CD4-positive, alpha-beta T cell treated with Interleukin-4 for 1 hour (primary cell): Measurements from ENCODE around the gene ARL6IP4.

Source experiments
- DNase-seq, 2 donors: peaks; one replicate each; pipeline ENCODE4 v3.0.0-alpha.2; 2020 to 2022

Gene ARL6IP4

GRCh38 chr12:122991623-122992275 lies 11.3 kb downstream of the ARL6IP4 start:
- no peak for DNase-seq

DNA sequence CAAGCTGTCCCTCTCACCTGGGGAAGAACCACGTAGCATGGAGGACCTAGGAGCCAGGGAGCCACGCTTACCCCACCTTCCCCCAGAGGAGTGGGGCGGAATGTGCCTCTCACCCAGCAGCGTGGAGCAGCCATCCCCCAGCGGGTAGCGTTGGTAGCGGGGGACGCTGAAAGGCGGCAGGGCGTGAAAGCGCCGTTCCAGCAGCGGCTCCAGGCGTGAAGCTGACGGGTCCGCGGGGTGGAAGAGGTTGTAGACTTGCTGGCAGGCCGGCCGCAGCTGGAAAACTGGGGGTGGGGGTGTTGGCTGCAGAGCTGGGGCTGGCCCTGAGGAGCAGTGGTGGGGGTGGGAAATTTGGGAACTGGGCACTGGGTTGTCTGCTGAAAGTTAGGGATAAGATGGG lies 11.9 kb downstream of the ARL6IP4 start:
- no peak for DNase-seq

DNA sequence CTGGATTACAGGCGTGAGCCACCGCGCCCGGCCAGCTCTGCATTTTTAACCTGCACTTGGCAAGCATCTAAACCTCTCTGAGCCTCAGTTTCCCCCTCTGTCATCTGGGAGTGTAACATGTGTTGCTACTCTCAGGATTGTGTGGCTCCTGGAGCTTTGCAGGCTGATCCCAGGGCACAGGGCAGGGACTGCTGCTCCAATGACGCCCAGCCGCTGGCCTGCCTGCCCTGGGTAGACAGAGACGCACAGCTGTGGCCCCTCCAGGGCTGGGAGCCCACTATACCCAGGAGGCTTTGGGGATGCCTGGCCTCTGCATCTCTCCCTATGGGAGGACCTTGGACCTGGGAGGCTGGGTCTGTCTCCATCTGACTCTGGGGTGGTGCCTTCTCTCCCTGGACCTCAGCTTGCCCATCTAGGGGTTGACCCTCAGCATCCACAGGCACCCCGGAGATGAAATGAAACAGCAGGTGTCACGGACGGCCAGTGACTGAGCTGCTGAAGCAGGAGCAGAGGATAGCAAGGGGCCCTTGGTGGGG lies 13.7 kb downstream of the ARL6IP4 start:
- DNase-seq, result no peak

GRCh38 chr12:122994781-122995502 lies 14.5 kb downstream of the ARL6IP4 start:
- no peak for DNase-seq

DNA sequence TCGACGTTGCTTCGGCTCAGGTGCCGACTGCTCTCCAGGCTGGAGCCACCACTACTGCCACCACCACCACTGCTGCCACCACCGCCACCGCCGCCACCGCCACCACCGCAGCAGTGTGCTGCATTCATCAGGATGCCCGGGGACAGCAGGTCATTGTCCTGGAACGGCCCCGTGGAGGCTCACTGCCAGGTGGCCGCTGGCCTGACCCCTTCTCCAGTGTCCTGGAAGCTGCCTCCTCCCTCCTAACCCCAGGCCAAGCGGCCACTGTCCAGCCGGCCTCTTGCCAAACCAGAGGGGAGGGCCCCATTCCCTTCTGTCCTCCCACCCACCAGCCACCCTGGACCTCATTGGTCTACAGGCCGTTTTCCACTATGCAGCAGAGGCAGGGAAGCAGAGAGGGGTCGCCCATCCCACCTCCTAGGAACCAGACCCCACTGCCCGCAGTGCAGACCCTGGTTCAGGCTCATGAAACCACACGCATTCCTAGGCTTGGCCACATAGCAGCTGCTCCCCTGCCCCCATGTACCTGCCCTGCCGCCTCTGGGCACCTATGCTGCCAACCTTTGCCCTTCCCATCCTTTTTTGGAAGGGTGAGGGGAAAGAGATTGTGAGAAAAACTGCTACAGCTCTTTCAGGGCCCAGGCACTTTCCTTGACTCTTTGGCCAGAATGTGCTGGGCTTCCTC lies 15.2 kb downstream of the ARL6IP4 start:
- DNase-seq, result no peak

- no peak for DNase-seq
Observed at GRCh38 chr12:122996188-122996601, 15.7 kb downstream of the ARL6IP4 start.

DNA sequence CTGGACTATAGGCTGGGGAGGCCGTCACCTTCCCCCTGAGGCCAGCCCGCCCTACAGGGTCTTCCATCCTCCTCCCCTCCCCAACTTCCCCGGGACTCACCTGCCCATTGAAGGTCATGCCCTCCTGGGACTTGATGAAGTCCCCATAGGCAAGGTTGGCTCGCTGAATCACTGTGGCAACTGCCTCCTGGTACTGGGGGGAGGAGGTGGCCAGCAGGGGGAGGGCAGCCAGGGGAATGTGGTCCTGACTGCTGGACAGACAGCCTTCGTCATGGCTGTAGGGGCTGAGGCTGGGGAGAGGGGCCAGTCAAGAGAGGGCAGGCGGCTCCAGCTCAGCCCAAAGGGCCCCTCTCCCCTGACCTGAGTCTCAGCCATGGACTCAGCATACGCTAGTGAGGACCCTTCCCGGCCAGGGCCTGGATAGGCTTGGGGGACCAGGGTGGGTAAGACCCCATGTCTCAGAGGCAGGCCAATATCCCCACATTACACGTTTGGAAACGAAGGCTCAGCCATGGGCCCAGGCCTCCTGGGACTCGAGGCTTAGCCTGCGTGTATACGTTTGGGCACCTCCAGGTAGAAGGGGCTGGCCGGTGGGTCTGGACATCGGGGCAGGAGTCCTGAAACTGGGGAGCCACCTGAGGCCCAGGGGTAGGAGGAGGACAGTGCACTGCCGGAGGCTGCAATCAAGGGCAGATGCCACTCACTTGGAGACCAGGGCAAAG lies 16.3 kb downstream of the ARL6IP4 start:
- no peak for DNase-seq

DNA sequence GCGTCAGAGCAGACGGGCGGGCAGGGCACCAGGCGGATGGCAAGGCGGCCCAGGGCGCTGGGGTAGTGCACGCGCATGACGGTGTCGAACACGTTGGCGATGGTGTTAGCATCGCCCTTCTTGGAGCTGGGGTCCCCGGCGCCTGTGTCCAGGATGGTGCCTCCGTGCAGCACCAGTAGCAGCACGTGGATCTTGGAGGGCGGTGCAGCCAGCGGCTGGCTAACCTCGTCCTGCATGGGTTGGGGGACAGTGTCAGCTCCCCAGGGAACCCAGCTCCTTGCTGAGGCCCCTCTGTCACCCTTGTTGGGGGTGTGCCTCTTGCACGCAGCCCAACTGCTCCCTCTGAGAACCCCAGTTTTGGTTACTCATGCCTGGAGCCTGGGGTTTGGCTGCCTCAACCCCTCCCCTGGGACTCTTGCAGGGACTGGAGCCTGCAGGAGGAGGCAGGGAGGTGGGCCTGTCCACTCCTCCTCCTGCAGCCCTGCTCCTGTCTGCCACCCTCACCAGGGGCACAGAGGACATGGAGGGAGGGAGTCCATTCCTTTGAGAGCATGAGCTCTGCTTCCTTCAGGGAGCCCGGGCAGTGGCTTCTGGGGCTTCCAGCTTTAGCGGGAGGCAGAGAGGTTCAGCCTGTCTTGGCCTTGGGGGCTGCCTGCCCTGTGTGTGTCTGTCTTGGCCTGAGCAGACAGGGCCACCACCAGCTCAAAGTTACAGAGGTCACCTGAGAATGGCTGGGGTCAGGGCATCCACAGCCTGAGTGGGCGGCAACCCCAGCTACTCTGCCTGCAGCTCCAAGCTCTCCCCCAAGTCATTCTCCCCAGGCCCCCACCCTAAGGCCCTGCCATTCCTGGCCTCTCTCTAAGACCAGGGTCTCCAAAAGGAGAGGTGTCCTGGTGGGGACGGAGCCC lies 17.1 kb downstream of the ARL6IP4 start:
- no peak for DNase-seq

- DNase-seq, result no peak
Observed at GRCh38 chr12:122998316-122998715, 17.8 kb downstream of the ARL6IP4 start.

GRCh38 chr12:122999196-122999946 lies 18.9 kb downstream of the ARL6IP4 start:
- DNase-seq, result no peak

- DNase-seq, result no peak
Observed at GRCh38 chr12:122999986-123000420, 19.5 kb downstream of the ARL6IP4 start.

- DNase-seq, result no peak
Observed at GRCh38 chr12:123000578-123000977, 20.1 kb downstream of the ARL6IP4 start.

GRCh38 chr12:123001464-123001863 lies 21.0 kb downstream of the ARL6IP4 start:
- no peak for DNase-seq

- DNase-seq, result no peak
Observed at GRCh38 chr12:123003257-123003656, 22.8 kb downstream of the ARL6IP4 start.

DNA sequence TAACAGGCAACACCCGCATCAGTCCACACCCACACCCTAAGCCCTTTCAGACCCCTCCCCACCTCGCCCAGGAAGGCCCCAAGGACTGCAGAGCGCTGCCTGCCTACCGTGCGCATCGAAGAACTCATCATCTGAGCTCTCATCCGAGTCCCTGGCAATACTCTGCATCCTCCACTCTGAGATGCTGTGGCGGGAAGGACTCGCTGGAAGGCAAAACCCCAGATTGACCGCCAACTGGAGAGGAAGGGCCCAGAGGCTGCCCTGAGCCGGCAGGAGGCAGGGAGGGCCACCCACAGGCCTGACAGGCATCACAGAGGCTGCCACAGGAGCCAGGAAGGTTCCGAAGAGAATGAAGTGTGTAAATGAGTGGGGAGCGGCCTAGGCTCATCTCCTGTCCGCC lies 23.8 kb downstream of the ARL6IP4 start:
- DNase-seq, result no peak

- DNase-seq, result no peak
Observed at GRCh38 chr12:123005081-123005626, 24.7 kb downstream of the ARL6IP4 start.

- no peak for DNase-seq
Observed at GRCh38 chr12:123006977-123007376, 26.5 kb downstream of the ARL6IP4 start.

- no peak for DNase-seq
Observed at GRCh38 chr12:123010110-123010509, 29.6 kb downstream of the ARL6IP4 start.

DNA sequence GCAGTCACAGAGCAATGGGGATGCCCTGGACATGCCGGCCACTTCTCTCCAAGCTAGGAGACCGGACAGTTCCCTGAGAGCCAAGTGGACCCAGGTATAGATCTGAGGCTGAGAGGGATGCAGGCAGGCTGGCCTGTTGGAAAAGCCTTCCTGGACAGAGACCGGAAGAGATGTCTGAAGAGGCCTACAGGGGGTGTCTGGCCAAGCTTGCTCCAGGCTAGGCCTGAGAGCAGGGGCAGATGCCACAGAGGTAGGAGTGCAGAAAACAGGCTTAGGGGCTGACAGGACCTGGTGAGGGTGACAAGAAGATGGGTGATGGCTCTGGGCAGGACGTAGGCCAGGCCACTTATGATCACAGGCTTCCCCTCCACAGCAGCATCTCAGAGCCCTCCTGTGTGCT lies 30.2 kb downstream of the ARL6IP4 start:
- no peak for DNase-seq

- no peak for DNase-seq
Observed at GRCh38 chr12:123011701-123012100, 31.2 kb downstream of the ARL6IP4 start.
